ENCODE data around the gene JAZF1. TPM values are rescaled to one million over a fixed set of nuclear protein-coding genes. Genes with fewer than 3 reads are reported as not detected.

The JAZF1 gene
- total RNA-seq, 1 experiment from 2014 or later = 3.4 TPM

DNA sequence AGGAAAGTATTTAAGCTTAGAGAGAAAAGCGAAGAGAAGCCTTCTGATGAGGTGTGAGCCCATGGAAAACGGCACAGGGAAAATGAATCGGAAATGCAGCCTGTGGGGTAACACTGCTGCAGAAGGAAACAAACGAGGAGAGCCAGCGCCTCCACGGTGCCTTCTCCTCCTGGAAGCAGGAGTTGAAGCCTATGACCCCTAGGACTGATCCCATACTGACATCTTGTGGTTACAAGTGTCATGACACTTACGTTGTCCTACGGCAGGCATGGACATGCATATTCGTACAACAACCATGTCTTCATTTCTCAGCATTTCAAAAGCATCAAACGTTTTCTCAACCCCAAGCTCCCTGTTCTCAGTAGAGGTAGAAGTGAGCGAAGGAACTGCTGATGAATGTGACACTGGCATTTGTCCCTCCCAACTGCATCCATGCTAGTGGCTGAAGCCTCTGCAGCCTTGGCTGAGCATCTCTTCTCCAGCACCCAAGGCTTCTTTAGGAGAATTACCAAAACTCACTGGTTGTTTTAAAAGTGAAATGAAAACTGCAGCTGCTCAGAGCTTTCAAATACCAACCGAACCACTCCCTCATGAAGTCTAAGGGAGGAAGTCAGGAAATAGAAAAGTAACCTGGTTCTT is 160.2 kb downstream of the JAZF1 start:
- Histone ChIP-seq H2AFZ (ENCODE audit: low read depth, low read length, poor library complexity, severe bottlenecking) (peak overlapping the region; percentile 15), H3K27ac (ENCODE audit: low read depth, low read length) (no peak overlapping the region), H3K27me3 (ENCODE audit: insufficient read depth, low read length) (no peaks in the 10 kb centered on the region), H3K9me2 (ENCODE audit: insufficient read depth) (no peaks in the 10 kb centered on the region), H3K4me2 (ENCODE audit: low read length) (peak overlapping the region; percentile 43), H3K79me2 (ENCODE audit: insufficient read depth, low read length) (no peaks in the 10 kb centered on the region), H3K4me3 (replicated peaks in 1 of 2; ENCODE audit: low read depth in 1 of 2, low read length in 2 of 2) (no peak overlapping the region), H4K20me1 (ENCODE audit: insufficient read depth) (no peaks in the 10 kb centered on the region), H3K36me3 (ENCODE audit: control insufficient read depth in 1 of 2, insufficient read depth in 2 of 2, low read length in 2 of 2) (no peaks in the 10 kb centered on the region), H3K4me1 (ENCODE audit: control insufficient read depth in 1 of 2, insufficient read depth in 2 of 2, low read length in 2 of 2) (peaks cover 0 to 13% of the 10 kb centered on the region in 2 experiments; a peak in 1 of 4 replicates), H3K9ac (ENCODE audit: low read length) (no peak overlapping the region), H3K9me3 (ENCODE audit: control insufficient read depth in 1 of 2, insufficient read depth in 1 of 2, low read depth in 1 of 2, low read length in 2 of 2) (no peaks in the 10 kb centered on the region)
- intact Hi-C loops (cut with micrococcal nuclease) = loop anchor here (1.0 to 10.0 kb wide), 5 partner anchors 100 to 824 kb away; no protein-coding TSS in a partner anchor
- ATAC-seq (peak; percentile 98), DNase-seq (ENCODE audit: low read depth, low spot score) (peak; percentile 64)
- TF ChIP-seq, protein P1, sequence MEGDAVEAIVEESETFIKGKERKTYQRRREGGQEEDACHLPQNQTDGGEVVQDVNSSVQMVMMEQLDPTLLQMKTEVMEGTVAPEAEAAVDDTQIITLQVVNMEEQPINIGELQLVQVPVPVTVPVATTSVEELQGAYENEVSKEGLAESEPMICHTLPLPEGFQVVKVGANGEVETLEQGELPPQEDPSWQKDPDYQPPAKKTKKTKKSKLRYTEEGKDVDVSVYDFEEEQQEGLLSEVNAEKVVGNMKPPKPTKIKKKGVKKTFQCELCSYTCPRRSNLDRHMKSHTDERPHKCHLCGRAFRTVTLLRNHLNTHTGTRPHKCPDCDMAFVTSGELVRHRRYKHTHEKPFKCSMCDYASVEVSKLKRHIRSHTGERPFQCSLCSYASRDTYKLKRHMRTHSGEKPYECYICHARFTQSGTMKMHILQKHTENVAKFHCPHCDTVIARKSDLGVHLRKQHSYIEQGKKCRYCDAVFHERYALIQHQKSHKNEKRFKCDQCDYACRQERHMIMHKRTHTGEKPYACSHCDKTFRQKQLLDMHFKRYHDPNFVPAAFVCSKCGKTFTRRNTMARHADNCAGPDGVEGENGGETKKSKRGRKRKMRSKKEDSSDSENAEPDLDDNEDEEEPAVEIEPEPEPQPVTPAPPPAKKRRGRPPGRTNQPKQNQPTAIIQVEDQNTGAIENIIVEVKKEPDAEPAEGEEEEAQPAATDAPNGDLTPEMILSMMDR (IDR thresholded peaks at IDR 0.05 in 2 of 3, conservative IDR thresholded peaks at IDR 0.05 in 1 of 3; ENCODE audit: borderline replicate concordance in 1 of 3, insufficient read depth in 1 of 3, low read depth in 2 of 3, low read length in 2 of 3) = peak; percentile 77 to 95 (median 86)
- peak; percentile 55 for TF ChIP-seq CBX3 (IDR thresholded peaks at IDR 0.05; ENCODE audit: low read depth)
- TF ChIP-seq, protein P2, sequence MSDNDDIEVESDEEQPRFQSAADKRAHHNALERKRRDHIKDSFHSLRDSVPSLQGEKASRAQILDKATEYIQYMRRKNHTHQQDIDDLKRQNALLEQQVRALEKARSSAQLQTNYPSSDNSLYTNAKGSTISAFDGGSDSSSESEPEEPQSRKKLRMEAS (IDR thresholded peaks at IDR 0.05) = no peak
- TF ChIP-seq, protein P3, sequence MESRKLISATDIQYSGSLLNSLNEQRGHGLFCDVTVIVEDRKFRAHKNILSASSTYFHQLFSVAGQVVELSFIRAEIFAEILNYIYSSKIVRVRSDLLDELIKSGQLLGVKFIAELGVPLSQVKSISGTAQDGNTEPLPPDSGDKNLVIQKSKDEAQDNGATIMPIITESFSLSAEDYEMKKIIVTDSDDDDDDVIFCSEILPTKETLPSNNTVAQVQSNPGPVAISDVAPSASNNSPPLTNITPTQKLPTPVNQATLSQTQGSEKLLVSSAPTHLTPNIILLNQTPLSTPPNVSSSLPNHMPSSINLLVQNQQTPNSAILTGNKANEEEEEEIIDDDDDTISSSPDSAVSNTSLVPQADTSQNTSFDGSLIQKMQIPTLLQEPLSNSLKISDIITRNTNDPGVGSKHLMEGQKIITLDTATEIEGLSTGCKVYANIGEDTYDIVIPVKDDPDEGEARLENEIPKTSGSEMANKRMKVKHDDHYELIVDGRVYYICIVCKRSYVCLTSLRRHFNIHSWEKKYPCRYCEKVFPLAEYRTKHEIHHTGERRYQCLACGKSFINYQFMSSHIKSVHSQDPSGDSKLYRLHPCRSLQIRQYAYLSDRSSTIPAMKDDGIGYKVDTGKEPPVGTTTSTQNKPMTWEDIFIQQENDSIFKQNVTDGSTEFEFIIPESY (IDR thresholded peaks at IDR 0.05; ENCODE audit: extremely low read depth, insufficient replicate concordance, low read length) = no peak
- peak; percentile 98 for TF ChIP-seq RAD21 (IDR thresholded peaks at IDR 0.05; ENCODE audit: low read depth)
- ChIA-PET CTCF (interaction anchor here (0.8 to 2.9 kb wide), 7 partner anchors 41 to 826 kb away, joined by 3 to 17 read pairs (median 5); no protein-coding TSS in a partner anchor), RAD21 (ENCODE audit: low non-redundant PET in 1 of 2, low total read pairs in 2 of 2, uncharacterized antibody in 2 of 2, unreplicated experiment in 2 of 2) (interaction anchor here in 1 of 2 experiments (1.0 kb wide), 1 partner anchor 824 kb away, joined by 3 read pairs; no protein-coding TSS in a partner anchor), POLR2A (no interaction called here)
- no TSS peak for BruUV-seq (replicated peaks)
